HCT116 (cell line): ENCODE results near the gene NSRP1. TPM values are rescaled to one million over a fixed set of nuclear protein-coding genes. Genes with fewer than 3 reads are reported as not detected.
"Not testable (repeated sequence)": the region's sequence is repeated elsewhere in the genome, so short reads cannot be mapped to it uniquely, and the experiment has no call there.

ENCODE experiments used
- ATAC-seq: fragments of 200-7000 bp; cut with Tn5 transposase; 2 replicates; pipeline ENCODE4 v1.9.1; 2020; ENCODE audit warnings: mild to moderate bottlenecking, moderate library complexity
- BruUV-seq: library from RNA; stranded (reverse); fragments of 400-500 nt; replicated peaks from 2 replicates; lab custom pipeline; 2021; lab: Mats Ljungman, UMichigan
- CTCF ChIA-PET: fragments of 300-600 bp; sonication (Branson Sonifier 250); formaldehyde crosslinking; loops from one replicate; lab custom pipeline; 2021; ENCODE audit warnings: antibody characterized with exemption; lab: Charles Lee
- POLR2A ChIA-PET: fragments of 300-600, 350-600 bp; sonication (Branson Sonifier 250); formaldehyde crosslinking; loops from one replicate; lab custom pipeline; 2021; ENCODE audit warnings: antibody characterized with exemption; lab: Charles Lee
- RAD21 ChIA-PET, 2 experiments: fragments of 300-600 bp; sonication (Branson Sonifier 250); formaldehyde crosslinking; loops; one replicate each; lab custom pipeline; 2023; ENCODE audit warnings: low total read pairs in 2 of 2; ENCODE audit not compliant: uncharacterized antibody in 2 of 2, unreplicated experiment in 2 of 2, low non-redundant PET in 1 of 2; lab: Charles Lee
- DNase-seq: peaks from one replicate; pipeline ENCODE4 v3.0.0-alpha.2; 2010; ENCODE audit warnings: low read depth, low spot score
- H2AFZ ChIP-seq: fragments of 200-600 bp; shearing (Covaris generic), sonication (generic); 2 replicates; pipeline ENCODE4 v1.6.1; 2017; ENCODE audit warnings: low read depth, mixed run types, mixed read lengths, antibody characterized with exemption, low read length; ENCODE audit not compliant: poor library complexity, severe bottlenecking
- H3K27ac ChIP-seq: 2 replicates; pipeline ENCODE4 v1.5.1; 2012; ENCODE audit warnings: low read depth, low read length
- H3K27me3 ChIP-seq: fragments of 200-600 bp; sonication (generic); 2 replicates; pipeline ENCODE4 v1.6.1; 2016; ENCODE audit warnings: mixed run types, low read length, mixed read lengths; ENCODE audit not compliant: insufficient read depth
- H3K36me3 ChIP-seq, 2 experiments: fragments of 200-500 bp in 1 of 2; fragments of 200-600 bp in 1 of 2; sonication (Bioruptor generic) in 1 of 2; sonication (generic) in 1 of 2; 2 replicates each; pipeline versions ENCODE4 v1.5.1 to v1.6.1; 2014 to 2016; ENCODE audit warnings: low read length in 2 of 2, inconsistent platforms in 1 of 2, mixed read lengths in 1 of 2, mixed run types in 1 of 2; ENCODE audit not compliant: insufficient read depth in 2 of 2, control insufficient read depth in 1 of 2
- H3K4me1 ChIP-seq, 2 experiments: fragments of 200-600 bp in 1 of 2; sonication (generic) in 1 of 2; 2 replicates each; pipeline versions ENCODE4 v1.5.1 to v1.6.1; 2012 to 2017; ENCODE audit warnings: low read length in 2 of 2, inconsistent platforms in 1 of 2, mild to moderate bottlenecking in 1 of 2, mixed read lengths in 1 of 2, mixed run types in 1 of 2, moderate library complexity in 1 of 2; ENCODE audit not compliant: insufficient read depth in 2 of 2, control insufficient read depth in 1 of 2
- H3K4me2 ChIP-seq: fragments of 200-600 bp; sonication (generic); 2 replicates; pipeline ENCODE4 v1.6.1; 2017; ENCODE audit warnings: mixed run types, low read length, mixed read lengths
- H3K4me3 ChIP-seq, 2 experiments: fragments of 200-600 bp in 1 of 2; sonication (generic) in 1 of 2; replicated peaks in 1 of 2; 2 replicates each; pipeline ENCODE4 v1.5.1; 2011 to 2016; ENCODE audit warnings: low read length in 2 of 2, control low read depth in 1 of 2, low read depth in 1 of 2, mild to moderate bottlenecking in 1 of 2, mixed read lengths in 1 of 2, mixed run types in 1 of 2
- H3K79me2 ChIP-seq: fragments of 200-600 bp; sonication (generic); 2 replicates; pipeline ENCODE4 v1.6.1; 2017; ENCODE audit warnings: mild to moderate bottlenecking, mixed run types, low read length, moderate library complexity, mixed read lengths; ENCODE audit not compliant: insufficient read depth
- H3K9ac ChIP-seq: fragments of 200-600 bp; sonication (generic); 2 replicates; pipeline ENCODE4 v1.6.1; 2016; ENCODE audit warnings: low read length, mixed read lengths
- H3K9me2 ChIP-seq: fragments of 200-600 bp; sonication (generic), shearing (Covaris generic); 2 replicates; pipeline ENCODE4 v1.6.1; 2017; ENCODE audit warnings: mixed run types, mild to moderate bottlenecking, moderate library complexity; ENCODE audit not compliant: insufficient read depth
- H3K9me3 ChIP-seq, 2 experiments: fragments of 200-500 bp in 1 of 2; fragments of 200-600 bp in 1 of 2; sonication (Bioruptor generic) in 1 of 2; sonication (generic) in 1 of 2; 2 replicates each; pipeline ENCODE4 v1.6.1; 2014 to 2017; ENCODE audit warnings: low read length in 2 of 2, mixed read lengths in 2 of 2, inconsistent platforms in 1 of 2, low read depth in 1 of 2, mild to moderate bottlenecking in 1 of 2, mixed run types in 1 of 2, moderate library complexity in 1 of 2; ENCODE audit not compliant: control insufficient read depth in 1 of 2, insufficient read depth in 1 of 2
- H4K20me1 ChIP-seq: fragments of 200-600 bp; sonication (generic), shearing (Covaris generic); 2 replicates; pipeline ENCODE4 v1.6.1; 2017; ENCODE audit warnings: mixed run types, mild to moderate bottlenecking, moderate library complexity; ENCODE audit not compliant: insufficient read depth
- ATF3 ChIP-seq: IDR thresholded peaks from 2 replicates; pipeline ENCODE4 v1.6.1; 2012
- REST ChIP-seq: IDR thresholded peaks from 2 replicates; pipeline ENCODE4 v1.6.1; 2012; ENCODE audit warnings: low read depth
- intact Hi-C: fragments of 100-400 bp; cut with micrococcal nuclease; formaldehyde crosslinking; loops from 2 replicates; pipeline ENCODE4 v1.10.0; 2022
- total RNA-seq: library from RNA; stranded (reverse); gene quantifications from one replicate; pipeline ENCODE4 v1.2.1, GENCODE V29; 2021; ENCODE audit not compliant: unreplicated experiment

Gene NSRP1
- total RNA-seq, 1 experiment from 2014 or later: 24.9 TPM

GRCh38 chr17:30230009-30230408 is 113.4 kb downstream of the NSRP1 start:
- H3K79me2 ChIP-seq, H3K4me2 ChIP-seq, H3K36me3 ChIP-seq, BruUV-seq, ATAC-seq, H3K4me1 ChIP-seq, POLR2A ChIA-PET, intact Hi-C loops, H3K9me3 ChIP-seq, H3K9ac ChIP-seq, H3K9me2 ChIP-seq, H3K4me3 ChIP-seq, H4K20me1 ChIP-seq, H3K27ac ChIP-seq, CTCF ChIA-PET, DNase-seq, RAD21 ChIA-PET, H2AFZ ChIP-seq: not testable (repeated sequence)
- H3K27me3 ChIP-seq: peaks cover 32% of the 10 kb centered on the region; the same call in 1 of the 2 replicates

- H3K27ac ChIP-seq: no peak overlapping the region
- H3K36me3 ChIP-seq: no peaks in the 10 kb centered on the region
- TF ChIP-seq REST: no peak
- no peak for TF ChIP-seq ATF3
- TF ChIP-seq, all 23 proteins: peak for 0
- Histone ChIP-seq H4K20me1 (no peaks in the 10 kb centered on the region), H3K79me2 (no peaks in the 10 kb centered on the region), H3K9me2 (no peaks in the 10 kb centered on the region), H3K4me2 (no peak overlapping the region), H2AFZ (no peak overlapping the region), H3K9ac (no peak overlapping the region), H3K9me3 (no peaks in the 10 kb centered on the region), H3K27me3 (peaks cover 33% of the 10 kb centered on the region; the same call in 1 of the 2 replicates), H3K4me1 (no peaks in the 10 kb centered on the region), H3K4me3 (no peak overlapping the region)
- DNase-seq: no peak
- intact Hi-C loops: no loop called here
- no TSS peak for BruUV-seq
- ATAC-seq: no peak; the same call in 1 of the 2 replicates
- ChIA-PET POLR2A (no interaction called here), RAD21 (no interaction called here), CTCF (no interaction called here)
Measured at GRCh38 chr17:30230596-30231125, 114.0 kb downstream of the NSRP1 start.
